ENCODE results near the gene FRYL. TPM values are rescaled to one million over a fixed set of nuclear protein-coding genes. Genes with fewer than 3 reads are reported as not detected.

Gene FRYL
- polyA plus RNA-seq, 3 donors: 10.8 to 15.8 (median 14.4) TPM

DNA sequence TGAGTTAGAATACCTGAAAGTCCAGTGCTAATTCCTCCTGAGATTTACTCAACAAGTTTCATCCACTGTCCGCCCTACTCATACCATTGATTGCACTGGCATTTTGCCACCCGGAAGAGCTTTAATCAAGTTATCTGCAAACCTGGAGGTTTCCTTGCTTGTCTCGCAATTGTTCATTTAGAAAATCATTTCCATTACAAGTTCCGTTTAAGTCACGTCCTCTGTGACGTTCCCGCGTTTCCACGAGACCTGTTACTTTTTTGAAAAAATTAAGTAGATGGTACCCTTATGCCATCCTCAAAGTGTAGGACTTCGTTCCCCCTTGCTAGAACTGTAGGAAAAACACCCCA lies 761 bp upstream of the FRYL start:
- H3K9me3 Mint-ChIP-seq: no peaks in the 10 kb centered on the region
- Histone ChIP-seq H3K4me2 (replicated peaks; ENCODE audit: extremely low read depth, low read length, poor library complexity, severe bottlenecking) (peak overlapping the region; percentile 82), H3K27me3 (ENCODE audit: control insufficient read depth in 2 of 2, insufficient read depth in 2 of 2, low read length in 2 of 2) (no peaks in the 10 kb centered on the region), H3K4me1 (ENCODE audit: control insufficient read depth in 1 of 2, insufficient read depth in 2 of 2, low read length in 2 of 2) (peaks cover 24 to 34% of the 10 kb centered on the region in 2 donors), H3K36me3 (replicated peaks in 1 of 2; ENCODE audit: control insufficient read depth in 1 of 2, insufficient read depth in 2 of 2, low read length in 2 of 2) (no peaks in the 10 kb centered on the region), H3K27ac (ENCODE audit: low read depth in 1 of 2, low read length in 2 of 2) (peak overlapping the region; percentile 18 to 89), H3K9ac (ENCODE audit: insufficient read depth, low read length, poor library complexity, severe bottlenecking) (peak overlapping the region; percentile 90), H3K4me3 (replicated peaks in 1 of 3; ENCODE audit: low read depth in 2 of 3, low read length in 3 of 3) (peak overlapping the region; percentile 97 to 99 (median 99)), H3K79me2 (ENCODE audit: insufficient read depth, low read length) (peaks cover 36% of the 10 kb centered on the region), H4K20me1 (ENCODE audit: insufficient read depth, low read length) (peaks cover 32% of the 10 kb centered on the region), H2AFZ (ENCODE audit: insufficient read depth, low read depth, low read length, poor library complexity, severe bottlenecking) (peak overlapping the region; percentile 94), H3K9me3 (replicated peaks in 1 of 2; ENCODE audit: control insufficient read depth in 1 of 2, insufficient read depth in 1 of 2, low read length in 2 of 2) (no peaks in the 10 kb centered on the region)
- peaks cover 38% of the 10 kb centered on the region for H3K4me1 Mint-ChIP-seq
- intact Hi-C loops (cut with micrococcal nuclease): loop anchor here (2.0 kb wide), 1 partner anchor 50 kb away; the partner anchor contains the start of gene OCIAD1 (in 2 of the 2)
- WGBS (ENCODE audit: insufficient coverage): 0% methylated on average over 2 of the region's 10 CpGs
- peak in 2 of 3 donors; percentile 14 to 34 for DNase-seq
- no peaks in the 10 kb centered on the region for H3K27me3 Mint-ChIP-seq (ENCODE audit: low read depth in 3 of 3)
- peak overlapping the region; percentile 75 to 97 (median 93) for H3K27ac Mint-ChIP-seq
- no peaks in the 10 kb centered on the region for H3K36me3 Mint-ChIP-seq
- TF ChIP-seq, protein P1, sequence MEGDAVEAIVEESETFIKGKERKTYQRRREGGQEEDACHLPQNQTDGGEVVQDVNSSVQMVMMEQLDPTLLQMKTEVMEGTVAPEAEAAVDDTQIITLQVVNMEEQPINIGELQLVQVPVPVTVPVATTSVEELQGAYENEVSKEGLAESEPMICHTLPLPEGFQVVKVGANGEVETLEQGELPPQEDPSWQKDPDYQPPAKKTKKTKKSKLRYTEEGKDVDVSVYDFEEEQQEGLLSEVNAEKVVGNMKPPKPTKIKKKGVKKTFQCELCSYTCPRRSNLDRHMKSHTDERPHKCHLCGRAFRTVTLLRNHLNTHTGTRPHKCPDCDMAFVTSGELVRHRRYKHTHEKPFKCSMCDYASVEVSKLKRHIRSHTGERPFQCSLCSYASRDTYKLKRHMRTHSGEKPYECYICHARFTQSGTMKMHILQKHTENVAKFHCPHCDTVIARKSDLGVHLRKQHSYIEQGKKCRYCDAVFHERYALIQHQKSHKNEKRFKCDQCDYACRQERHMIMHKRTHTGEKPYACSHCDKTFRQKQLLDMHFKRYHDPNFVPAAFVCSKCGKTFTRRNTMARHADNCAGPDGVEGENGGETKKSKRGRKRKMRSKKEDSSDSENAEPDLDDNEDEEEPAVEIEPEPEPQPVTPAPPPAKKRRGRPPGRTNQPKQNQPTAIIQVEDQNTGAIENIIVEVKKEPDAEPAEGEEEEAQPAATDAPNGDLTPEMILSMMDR (IDR thresholded peaks at IDR 0.05): no peak
- peak overlapping the region; percentile 97 to 98 for H3K4me3 Mint-ChIP-seq

DNA sequence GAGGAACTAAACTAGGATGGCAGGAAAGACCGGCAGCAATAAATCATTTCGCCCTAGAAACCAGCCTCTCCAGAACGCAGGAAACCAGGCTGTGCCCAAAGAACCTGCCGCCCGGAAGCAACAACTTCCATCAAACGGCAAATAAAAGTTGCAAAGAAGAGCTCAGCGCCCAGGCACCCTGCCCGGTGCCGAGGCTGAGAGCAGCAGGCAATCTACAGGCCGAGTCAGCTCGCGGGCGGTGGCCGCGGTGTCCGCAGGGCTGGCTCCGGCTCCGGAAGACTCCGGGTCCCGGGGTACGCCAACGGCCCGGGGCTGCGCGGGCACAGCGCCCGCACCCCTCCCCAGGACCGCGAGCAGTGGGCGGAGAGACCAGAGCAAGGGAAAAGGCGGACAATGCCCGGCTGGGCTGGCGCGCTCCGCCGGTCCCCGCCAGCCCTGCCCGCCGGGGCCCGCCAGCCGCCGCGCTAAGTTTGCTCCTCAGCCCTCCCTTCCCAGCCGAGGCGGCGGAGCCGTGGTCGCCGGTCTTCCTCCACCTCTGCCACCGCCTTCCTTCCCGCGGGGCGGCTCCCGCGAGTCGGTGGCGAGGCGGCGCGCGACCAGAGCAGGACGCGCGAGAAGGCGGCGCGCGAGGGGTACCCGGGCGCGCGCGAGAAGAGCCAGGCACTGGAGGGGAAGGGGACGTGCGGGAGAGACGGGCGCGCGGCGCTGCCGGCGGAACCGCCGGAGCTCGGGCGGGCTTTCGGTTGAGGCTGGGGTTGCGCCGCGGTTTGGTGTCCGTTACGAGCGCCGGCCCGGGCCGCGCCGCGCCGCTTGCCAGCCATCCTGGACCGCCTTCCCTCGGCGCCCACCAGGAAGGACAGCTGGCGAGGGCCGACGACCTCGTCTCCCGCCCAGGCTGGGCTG lies 733 bp downstream of the FRYL start:
- Mint-ChIP-seq H3K27me3 (ENCODE audit: low read depth in 3 of 3) (no peaks in the 10 kb centered on the region), H3K4me3 (peak overlapping the region; percentile 97 to 98), H3K27ac (peak overlapping the region; percentile 86 to 99 (median 90)), H3K9me3 (no peaks in the 10 kb centered on the region), H3K4me1 (peaks cover 38% of the 10 kb centered on the region), H3K36me3 (no peaks in the 10 kb centered on the region)
- Histone ChIP-seq H3K36me3 (replicated peaks in 1 of 2; ENCODE audit: control insufficient read depth in 1 of 2, insufficient read depth in 2 of 2, low read length in 2 of 2) (no peaks in the 10 kb centered on the region), H2AFZ (ENCODE audit: insufficient read depth, low read depth, low read length, poor library complexity, severe bottlenecking) (peak overlapping the region; percentile 83), H4K20me1 (ENCODE audit: insufficient read depth, low read length) (peaks cover 47% of the 10 kb centered on the region), H3K9ac (ENCODE audit: insufficient read depth, low read length, poor library complexity, severe bottlenecking) (peak overlapping the region; percentile 90), H3K79me2 (ENCODE audit: insufficient read depth, low read length) (peaks cover 51% of the 10 kb centered on the region), H3K4me1 (ENCODE audit: control insufficient read depth in 1 of 2, insufficient read depth in 2 of 2, low read length in 2 of 2) (peaks cover 24 to 34% of the 10 kb centered on the region in 2 donors), H3K27me3 (ENCODE audit: control insufficient read depth in 2 of 2, insufficient read depth in 2 of 2, low read length in 2 of 2) (no peaks in the 10 kb centered on the region), H3K4me2 (replicated peaks; ENCODE audit: extremely low read depth, low read length, poor library complexity, severe bottlenecking) (peak overlapping the region; percentile 82), H3K4me3 (replicated peaks in 1 of 3; ENCODE audit: low read depth in 2 of 3, low read length in 3 of 3) (peak overlapping the region; percentile 96 to 99 (median 97)), H3K9me3 (replicated peaks in 1 of 2; ENCODE audit: control insufficient read depth in 1 of 2, insufficient read depth in 1 of 2, low read length in 2 of 2) (no peaks in the 10 kb centered on the region), H3K27ac (ENCODE audit: low read depth in 1 of 2, low read length in 2 of 2) (peak overlapping the region; percentile 90 to 97)
- TF ChIP-seq, protein P1 (IDR thresholded peaks at IDR 0.05): no peak
- peak; percentile 60 to 78 (median 73) for DNase-seq
- intact Hi-C loops (cut with micrococcal nuclease): no loop called here
- WGBS (ENCODE audit: insufficient coverage): under 1% methylated on average over 106 of the region's 108 CpGs

All from CD14-positive monocyte (primary cell).